PC-9 (cell line): ENCODE data around the gene EID1. TPM values are rescaled to one million over a fixed set of nuclear protein-coding genes. Genes with fewer than 3 reads are reported as not detected.

Experiments
- BruUV-seq: library from RNA; stranded (reverse); fragments of 400-500 nt; replicated peaks from 2 replicates; lab custom pipeline; 2021; lab: Mats Ljungman, UMichigan
- CTCF ChIA-PET: fragments of 300-600 bp; sonication (Branson Sonifier 250); formaldehyde crosslinking; loops from one replicate; lab custom pipeline; 2022; ENCODE audit warnings: antibody characterized with exemption; lab: Charles Lee
- POLR2A ChIA-PET: fragments of 300-600 bp; sonication (Branson Sonifier 250); formaldehyde crosslinking; loops from one replicate; lab custom pipeline; 2022; ENCODE audit warnings: antibody characterized with exemption; ENCODE audit not compliant: unreplicated experiment; lab: Charles Lee
- DNase-seq, 2 experiments: peaks; one replicate each; pipeline versions ENCODE4 v3.0.0 to v3.0.0-alpha.2; 2015 to 2022; ENCODE audit warnings: mixed read lengths in 1 of 2
- H2AFZ ChIP-seq: fragments of 200-600 bp; sonication (generic); 2 replicates; pipeline ENCODE4 v1.8.1; 2017; ENCODE audit warnings: antibody characterized with exemption
- H3F3A ChIP-seq: fragments of 200-600 bp; sonication (generic); 2 replicates; pipeline ENCODE4 v1.8.1; 2017; ENCODE audit warnings: antibody characterized with exemption, mild to moderate bottlenecking, low read depth; ENCODE audit not compliant: insufficient read depth
- H3K27ac ChIP-seq: fragments of 200-600 bp; sonication (generic); 2 replicates; pipeline ENCODE4 v1.6.1; 2016; ENCODE audit warnings: mixed run types
- H3K27me3 ChIP-seq: fragments of 200-600 bp; sonication (generic); 2 replicates; pipeline ENCODE4 v1.6.1; 2016; ENCODE audit warnings: low read depth, mixed run types; ENCODE audit not compliant: insufficient read depth
- H3K36me3 ChIP-seq: fragments of 200-600 bp; sonication (generic); 2 replicates; pipeline ENCODE4 v1.6.1; 2016; ENCODE audit warnings: low read depth, mixed run types
- H3K4me1 ChIP-seq: fragments of 200-600 bp; sonication (generic); replicated peaks from 2 replicates; pipeline ENCODE4 v1.6.1; 2016; ENCODE audit warnings: mixed run types; ENCODE audit not compliant: insufficient read depth
- H3K4me2 ChIP-seq: fragments of 200-600 bp; sonication (generic); 2 replicates; pipeline ENCODE4 v1.6.1; 2017; ENCODE audit warnings: mixed run types
- H3K4me3 ChIP-seq: fragments of 200-600 bp; sonication (generic); 2 replicates; pipeline ENCODE4 v1.6.1; 2016; ENCODE audit warnings: mixed run types
- H3K79me2 ChIP-seq: fragments of 200-600 bp; sonication (generic); 2 replicates; pipeline ENCODE4 v1.6.1; 2017; ENCODE audit warnings: low read depth, mixed run types
- H3K9me2 ChIP-seq: fragments of 200-600 bp; sonication (generic); 2 replicates; pipeline ENCODE4 v1.8.1; 2017; ENCODE audit warnings: mild to moderate bottlenecking; ENCODE audit not compliant: insufficient read depth
- H3K9me3 ChIP-seq: fragments of 200-600 bp; sonication (generic); 2 replicates; pipeline ENCODE4 v1.8.1; 2016; ENCODE audit warnings: low read depth; ENCODE audit not compliant: insufficient read depth
- H4K20me1 ChIP-seq: fragments of 200-600 bp; sonication (generic); 2 replicates; pipeline ENCODE4 v1.8.1; 2017; ENCODE audit not compliant: insufficient read depth
- CTCF ChIP-seq: fragments of 200-600 bp; sonication (generic); conservative IDR thresholded peaks from 2 replicates; pipeline ENCODE4 v1.6.1; 2017; ENCODE audit warnings: mixed run types, antibody characterized with exemption, mild to moderate bottlenecking, moderate library complexity
- EZH2 ChIP-seq: fragments of 200-600 bp; sonication (generic); IDR thresholded peaks from 2 replicates; pipeline ENCODE4 v1.8.0; 2017; ENCODE audit warnings: antibody characterized with exemption, low read depth
- intact Hi-C: fragments of 100-400 bp; cut with micrococcal nuclease; formaldehyde crosslinking; loops from one replicate; pipeline ENCODE4 v1.10.0; 2022; ENCODE audit not compliant: unreplicated experiment
- total RNA-seq: library from RNA; stranded (reverse); gene quantifications from 2 replicates; pipeline ENCODE4 v1.2.3, GENCODE V29; 2021

Gene EID1
- total RNA-seq, 1 experiment from 2014 or later = 73.9 TPM

GRCh38 chr15:48875241-48875960 lies 2.5 kb upstream of the EID1 start:
- TF ChIP-seq CTCF (no peak), EZH2 (no peak)
- Histone ChIP-seq H3F3A (no peaks in the 10 kb centered on the region), H3K9me3 (no peaks in the 10 kb centered on the region), H3K9me2 (no peaks in the 10 kb centered on the region), H3K4me1 (peaks cover 29% of the 10 kb centered on the region), H3K27me3 (no peaks in the 10 kb centered on the region), H3K4me2 (no peak overlapping the region), H4K20me1 (no peaks in the 10 kb centered on the region), H3K36me3 (no peaks in the 10 kb centered on the region), H2AFZ (no peak overlapping the region), H3K79me2 (peaks cover 17% of the 10 kb centered on the region), H3K4me3 (no peak overlapping the region), H3K27ac (no peak overlapping the region)
- no TSS peak for BruUV-seq
- no peak for DNase-seq
- ChIA-PET CTCF (interaction anchor here (0.7 kb wide), 1 partner anchor 503 kb away, joined by 3 read pairs; no protein-coding TSS in a partner anchor), POLR2A (no interaction called here)
- intact Hi-C loops = no loop called here

- H3K4me1 ChIP-seq = peaks cover 22% of the 10 kb centered on the region
- no peak for DNase-seq
- TF ChIP-seq CTCF (no peak), EZH2 (no peak)
- H2AFZ ChIP-seq = no peak overlapping the region
- no peaks in the 10 kb centered on the region for H4K20me1 ChIP-seq
- H3K79me2 ChIP-seq = peaks cover 17% of the 10 kb centered on the region
- ChIA-PET CTCF (interaction anchor here (0.7 kb wide), 1 partner anchor 502 kb away, joined by 3 read pairs; no protein-coding TSS in a partner anchor), POLR2A (no interaction called here)
- no peaks in the 10 kb centered on the region for H3K9me3 ChIP-seq
- no TSS peak for BruUV-seq
- H3K4me3 ChIP-seq = no peak overlapping the region
- H3K27ac ChIP-seq = no peak overlapping the region
- intact Hi-C loops = no loop called here
- no peak overlapping the region for H3K4me2 ChIP-seq
- no peaks in the 10 kb centered on the region for H3F3A ChIP-seq
- H3K9me2 ChIP-seq = no peaks in the 10 kb centered on the region
- no peaks in the 10 kb centered on the region for H3K27me3 ChIP-seq
- no peaks in the 10 kb centered on the region for H3K36me3 ChIP-seq
Observed at GRCh38 chr15:48876057-48876456, 1.9 kb upstream of the EID1 start.

- DNase-seq = no peak
- peaks cover 17% of the 10 kb centered on the region for H3K4me1 ChIP-seq
- BruUV-seq = no TSS peak
- intact Hi-C loops = loop anchor here (5.0 kb wide), 1 partner anchor 82 kb away; the partner anchor contains the start of gene SHC4
- H3K9me3 ChIP-seq = no peaks in the 10 kb centered on the region
- no peaks in the 10 kb centered on the region for H3K36me3 ChIP-seq
- TF ChIP-seq EZH2 (no peak), CTCF (no peak)
- no peaks in the 10 kb centered on the region for H3F3A ChIP-seq
- H3K9me2 ChIP-seq = no peaks in the 10 kb centered on the region
- no peak overlapping the region for H3K4me3 ChIP-seq
- ChIA-PET CTCF (interaction anchor here (0.5 kb wide), 1 partner anchor 1437 kb away, joined by 7 read pairs; no protein-coding TSS in a partner anchor), POLR2A (interaction anchor here (0.6 kb wide), 1 partner anchor 117 kb away, joined by 3 read pairs; no protein-coding TSS in a partner anchor)
- H4K20me1 ChIP-seq = no peaks in the 10 kb centered on the region
- H3K79me2 ChIP-seq = peaks cover 17% of the 10 kb centered on the region
- no peak overlapping the region for H2AFZ ChIP-seq
- H3K27ac ChIP-seq = no peak overlapping the region
- H3K27me3 ChIP-seq = no peaks in the 10 kb centered on the region
- H3K4me2 ChIP-seq = no peak overlapping the region
Observed at GRCh38 chr15:48880070-48880634, 2.2 kb downstream of the EID1 start.
